ENCODE results near the gene DNAJB13. TPM values are rescaled to one million over a fixed set of nuclear protein-coding genes. Genes with fewer than 3 reads are reported as not detected.

DNAJB13 gene
- polyA plus RNA-seq, 1 of the 3 experiments (the other 2 are of a cell fraction), result 0.51 TPM

GRCh38 chr11:73991471-73992006, 40.7 kb downstream of the DNAJB13 start:
- Histone ChIP-seq H4K20me1 (ENCODE audit: insufficient read depth) (no peaks in the 10 kb centered on the region), H3K4me3 (ENCODE audit: low read depth in 2 of 2, low read length in 1 of 2) (no peak overlapping the region), H3K4me2 (no peak overlapping the region), H3K4me1 (ENCODE audit: control insufficient read depth in 1 of 2, insufficient read depth in 2 of 2, low read depth in 1 of 2, low read length in 1 of 2) (no peaks in the 10 kb centered on the region), H3K9ac (no peak overlapping the region), H3F3A (replicated peaks; ENCODE audit: insufficient read depth) (peaks cover 4% of the 10 kb centered on the region), H3K27ac (ENCODE audit: low read depth in 2 of 2, low read length in 1 of 2) (no peak overlapping the region), H3K9me3 (no peaks in the 10 kb centered on the region), H3K36me3 (replicated peaks in 1 of 2; ENCODE audit: control insufficient read depth in 1 of 2, insufficient read depth in 2 of 2, low read length in 1 of 2) (no peaks in the 10 kb centered on the region), H2AFZ (ENCODE audit: low read depth) (no peak overlapping the region), H3K79me2 (ENCODE audit: insufficient read depth) (no peaks in the 10 kb centered on the region), H3K9me2 (no peaks in the 10 kb centered on the region), H3K27me3 (ENCODE audit: insufficient read depth) (no peaks in the 10 kb centered on the region)
- ChIA-PET CTCF (interaction anchor here (0.8 kb wide), 1 partner anchor 366 kb away, joined by 3 read pairs; no protein-coding TSS in a partner anchor), POLR2A (no interaction called here)
- TF ChIP-seq JUND (IDR thresholded peaks at IDR 0.05) (no peak), PBX3 (IDR thresholded peaks at IDR 0.05) (no peak), MXI1 (IDR thresholded peaks at IDR 0.05; ENCODE audit: low read depth, low read length) (no peak), CHD2 (IDR thresholded peaks at IDR 0.05; ENCODE audit: low read length, partially characterized antibody) (no peak), IRF3 (IDR thresholded peaks at IDR 0.05; ENCODE audit: low read depth, low read length) (no peak), YY1 (IDR thresholded peaks at IDR 0.05; ENCODE audit: low read depth) (no peak), EP300 (IDR thresholded peaks at IDR 0.05; ENCODE audit: borderline replicate concordance in 1 of 2, low read depth in 1 of 2, low read length in 1 of 2) (no peak), USF2 (IDR thresholded peaks at IDR 0.05; ENCODE audit: borderline replicate concordance, low read depth, low read length) (no peak), GABPA (IDR thresholded peaks at IDR 0.05; ENCODE audit: low read depth) (no peak)
- WGBS (ENCODE audit: low lambda C conversion rate), result 83% methylated on average over 6 of the region's 6 CpGs
- DNase-seq, result no peak

GRCh38 chr11:73995247-73995646, 44.4 kb downstream of the DNAJB13 start:
- Histone ChIP-seq H3K36me3 (replicated peaks in 1 of 2; ENCODE audit: control insufficient read depth in 1 of 2, insufficient read depth in 2 of 2, low read length in 1 of 2) (no peaks in the 10 kb centered on the region), H3K27ac (ENCODE audit: low read depth in 2 of 2, low read length in 1 of 2) (no peak overlapping the region), H3K79me2 (ENCODE audit: insufficient read depth) (no peaks in the 10 kb centered on the region), H2AFZ (ENCODE audit: low read depth) (no peak overlapping the region), H3K9me3 (no peaks in the 10 kb centered on the region), H3K4me3 (ENCODE audit: low read depth in 2 of 2, low read length in 1 of 2) (no peak overlapping the region), H3K9ac (no peak overlapping the region), H4K20me1 (ENCODE audit: insufficient read depth) (no peaks in the 10 kb centered on the region), H3K4me1 (ENCODE audit: control insufficient read depth in 1 of 2, insufficient read depth in 2 of 2, low read depth in 1 of 2, low read length in 1 of 2) (no peaks in the 10 kb centered on the region), H3F3A (replicated peaks; ENCODE audit: insufficient read depth) (peaks cover 4% of the 10 kb centered on the region), H3K27me3 (ENCODE audit: insufficient read depth) (no peaks in the 10 kb centered on the region), H3K9me2 (no peaks in the 10 kb centered on the region), H3K4me2 (no peak overlapping the region)
- POLR2A ChIA-PET, result no interaction called here
- DNase-seq, result no peak
- 89% methylated on average over 2 of the region's 2 CpGs for WGBS (ENCODE audit: low lambda C conversion rate)
- TF ChIP-seq TAF1 (IDR thresholded peaks at IDR 0.05; ENCODE audit: borderline replicate concordance, low read depth, low read length), result no peak
- TF ChIP-seq YY1 (IDR thresholded peaks at IDR 0.05; ENCODE audit: low read depth), result no peak
- no peak for TF ChIP-seq MAX (IDR thresholded peaks at IDR 0.05; ENCODE audit: low read depth)
- no peak for TF ChIP-seq NFIC (IDR thresholded peaks at IDR 0.05; ENCODE audit: borderline replicate concordance)
- TF ChIP-seq GABPA (IDR thresholded peaks at IDR 0.05; ENCODE audit: low read depth), result no peak
- TF ChIP-seq FOSL2 (IDR thresholded peaks at IDR 0.05; ENCODE audit: borderline replicate concordance, low read depth), result no peak
- TF ChIP-seq EP300 (IDR thresholded peaks at IDR 0.05; ENCODE audit: borderline replicate concordance in 1 of 2, low read depth in 1 of 2, low read length in 1 of 2), result no peak
- TF ChIP-seq CHD2 (IDR thresholded peaks at IDR 0.05; ENCODE audit: low read length, partially characterized antibody), result no peak
- no peak for TF ChIP-seq RCOR1 (IDR thresholded peaks at IDR 0.05; ENCODE audit: low read length)
- TF ChIP-seq SIN3A (IDR thresholded peaks at IDR 0.05; ENCODE audit: borderline replicate concordance, low read depth, low read length), result no peak
- TF ChIP-seq MEF2A (IDR thresholded peaks at IDR 0.05; ENCODE audit: borderline replicate concordance, low read depth), result no peak
- no peak for TF ChIP-seq RXRA (IDR thresholded peaks at IDR 0.05; ENCODE audit: borderline replicate concordance, low read depth)
- no peak for TF ChIP-seq USF1 (IDR thresholded peaks at IDR 0.05; ENCODE audit: borderline replicate concordance, low read depth)
- CTCF ChIA-PET, result no interaction called here
